A673 (cell line): Measurements from ENCODE around the gene IVNS1ABP. TPM values are rescaled to one million over a fixed set of nuclear protein-coding genes. Genes with fewer than 3 reads are reported as not detected.

Experiments
- BruUV-seq: library from RNA; stranded (reverse); fragments of 400-500 nt; replicated peaks from 2 replicates; lab custom pipeline; 2021; lab: Mats Ljungman, UMichigan
- CTCF ChIA-PET: fragments of 300-600 bp; sonication (Branson Sonifier 250); formaldehyde crosslinking; loops from one replicate; lab custom pipeline; 2022; ENCODE audit warnings: antibody characterized with exemption; lab: Charles Lee
- POLR2A ChIA-PET: fragments of 300-600 bp; sonication (Branson Sonifier 250); formaldehyde crosslinking; loops from one replicate; lab custom pipeline; 2022; ENCODE audit warnings: antibody characterized with exemption; ENCODE audit not compliant: low non-redundant PET; lab: Charles Lee
- DNase-seq: peaks from one replicate; pipeline ENCODE4 v3.0.0-alpha.2; 2015; ENCODE audit warnings: low spot score
- H3K27ac ChIP-seq: fragments of 200-600 bp; sonication (generic); 2 replicates; pipeline ENCODE4 v1.5.1; 2016; ENCODE audit warnings: mixed run types, low read depth, mild to moderate bottlenecking, mixed read lengths, antibody characterized with exemption, low read length; ENCODE audit not compliant: poor library complexity, severe bottlenecking
- H3K27me3 ChIP-seq: fragments of 200-600 bp; sonication (generic); replicated peaks from 2 replicates; pipeline ENCODE4 v1.6.1; 2017; ENCODE audit warnings: mixed run types, low read depth, mild to moderate bottlenecking, mixed read lengths, antibody characterized with exemption, low read length; ENCODE audit not compliant: insufficient read depth, poor library complexity
- H3K36me3 ChIP-seq: fragments of 200-600 bp; sonication (generic); 2 replicates; pipeline ENCODE4 v1.6.1; 2016; ENCODE audit warnings: mixed run types, mild to moderate bottlenecking, mixed read lengths, antibody characterized with exemption, low read length; ENCODE audit not compliant: insufficient read depth, poor library complexity, severe bottlenecking
- H3K4me1 ChIP-seq: fragments of 200-600 bp; sonication (generic); 2 replicates; pipeline ENCODE4 v1.6.1; 2017; ENCODE audit warnings: mixed run types, mild to moderate bottlenecking, mixed read lengths, antibody characterized with exemption, low read length; ENCODE audit not compliant: insufficient read depth, poor library complexity, severe bottlenecking
- H3K4me3 ChIP-seq: fragments of 200-600 bp; sonication (generic); 2 replicates; pipeline ENCODE4 v1.5.1; 2016; ENCODE audit warnings: low read depth, mixed run types, mild to moderate bottlenecking, mixed read lengths, low read length; ENCODE audit not compliant: poor library complexity, severe bottlenecking
- H3K9me3 ChIP-seq: fragments of 200-600 bp; sonication (generic); 2 replicates; pipeline ENCODE4 v1.6.1; 2016; ENCODE audit warnings: mixed run types, low read depth, mild to moderate bottlenecking, mixed read lengths, antibody characterized with exemption, low read length; ENCODE audit not compliant: poor library complexity, severe bottlenecking
- EZH2 ChIP-seq: fragments of 200-600 bp; sonication (generic); IDR thresholded peaks from 2 replicates; pipeline ENCODE4 v1.6.1; 2017; ENCODE audit warnings: borderline replicate concordance, low read depth, mild to moderate bottlenecking, mixed read lengths, antibody characterized with exemption, low read length; ENCODE audit not compliant: poor library complexity, severe bottlenecking
- intact Hi-C: fragments of 100-400 bp; cut with micrococcal nuclease; formaldehyde crosslinking; loops from one replicate; pipeline ENCODE4 v1.10.0; 2022; ENCODE audit not compliant: unreplicated experiment
- total RNA-seq: library from RNA; stranded (reverse); gene quantifications from 2 replicates; pipeline ENCODE4 v1.2.3, GENCODE V29; 2021
- TF ChIP-seq, protein P1 (sequence below): fragments of 300-800, 200-600 bp; sonication (generic); conservative IDR thresholded peaks from 2 replicates; pipeline ENCODE4 v1.5.1; 2017; ENCODE audit warnings: low read depth, mild to moderate bottlenecking, antibody characterized with exemption, low read length, moderate library complexity, mixed read lengths

IVNS1ABP gene
- total RNA-seq, 1 experiment from 2014 or later: 221 TPM

DNA sequence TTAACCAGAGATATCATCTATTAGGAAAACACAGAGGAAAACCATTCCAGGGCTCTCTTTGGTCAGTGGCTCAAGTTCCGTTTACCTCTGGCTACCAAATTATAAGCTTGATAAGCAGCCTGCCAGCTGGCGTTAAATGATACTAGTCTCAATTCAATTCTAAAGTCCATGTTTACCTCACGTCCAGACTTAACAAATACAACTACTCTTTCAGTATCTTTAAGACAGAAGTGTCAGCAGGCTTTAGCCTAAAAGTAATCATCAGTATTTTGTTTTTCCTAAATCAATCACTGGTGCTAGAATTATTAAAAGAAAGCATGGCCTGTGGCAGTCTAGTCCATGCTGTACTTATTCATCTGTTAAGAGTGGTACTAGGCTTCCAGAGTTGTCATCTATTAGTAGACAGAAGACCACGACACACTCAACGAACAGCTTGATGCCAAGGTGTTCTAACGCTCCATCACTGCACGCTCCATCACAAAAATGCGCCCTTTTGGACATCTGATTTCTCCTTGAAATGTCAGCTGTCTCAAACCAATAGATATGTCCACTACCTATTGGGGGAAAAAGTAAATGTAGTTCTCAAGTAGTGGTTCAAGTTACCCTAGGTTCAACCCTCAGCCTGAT is 1.5 kb downstream of the IVNS1ABP start:
- DNase-seq: peak; percentile 44
- H3K4me1 ChIP-seq: peaks cover 37% of the 10 kb centered on the region
- TSS peak; percentile 24 for BruUV-seq
- TF ChIP-seq EZH2: no peak
- TF ChIP-seq, protein P1, sequence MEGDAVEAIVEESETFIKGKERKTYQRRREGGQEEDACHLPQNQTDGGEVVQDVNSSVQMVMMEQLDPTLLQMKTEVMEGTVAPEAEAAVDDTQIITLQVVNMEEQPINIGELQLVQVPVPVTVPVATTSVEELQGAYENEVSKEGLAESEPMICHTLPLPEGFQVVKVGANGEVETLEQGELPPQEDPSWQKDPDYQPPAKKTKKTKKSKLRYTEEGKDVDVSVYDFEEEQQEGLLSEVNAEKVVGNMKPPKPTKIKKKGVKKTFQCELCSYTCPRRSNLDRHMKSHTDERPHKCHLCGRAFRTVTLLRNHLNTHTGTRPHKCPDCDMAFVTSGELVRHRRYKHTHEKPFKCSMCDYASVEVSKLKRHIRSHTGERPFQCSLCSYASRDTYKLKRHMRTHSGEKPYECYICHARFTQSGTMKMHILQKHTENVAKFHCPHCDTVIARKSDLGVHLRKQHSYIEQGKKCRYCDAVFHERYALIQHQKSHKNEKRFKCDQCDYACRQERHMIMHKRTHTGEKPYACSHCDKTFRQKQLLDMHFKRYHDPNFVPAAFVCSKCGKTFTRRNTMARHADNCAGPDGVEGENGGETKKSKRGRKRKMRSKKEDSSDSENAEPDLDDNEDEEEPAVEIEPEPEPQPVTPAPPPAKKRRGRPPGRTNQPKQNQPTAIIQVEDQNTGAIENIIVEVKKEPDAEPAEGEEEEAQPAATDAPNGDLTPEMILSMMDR: no peak
- POLR2A ChIA-PET: interaction anchor here (0.5 to 1.4 kb wide), 2 partner anchors 331 to 1060 kb away, joined by 3 to 10 read pairs; partner anchors contain the start of gene TPR
- intact Hi-C loops: loop anchor here (2.0 to 5.0 kb wide), 2 partner anchors 355 to 897 kb away; no protein-coding TSS in a partner anchor
- H3K36me3 ChIP-seq: peaks cover 35% of the 10 kb centered on the region
- H3K27ac ChIP-seq: peak overlapping the region; percentile 99
- H3K9me3 ChIP-seq: no peaks in the 10 kb centered on the region
- CTCF ChIA-PET: interaction anchor here (1.5 to 1.6 kb wide), 2 partner anchors 331 to 365 kb away, joined by 6 to 7 read pairs; no protein-coding TSS in a partner anchor
- peak overlapping the region; percentile 95 for H3K4me3 ChIP-seq
- H3K27me3 ChIP-seq: no peaks in the 10 kb centered on the region

GRCh38 chr1:185314411-185314810 is 2.6 kb downstream of the IVNS1ABP start:
- POLR2A ChIA-PET: no interaction called here
- Histone ChIP-seq H3K27me3 (no peaks in the 10 kb centered on the region), H3K27ac (peak overlapping the region; percentile 99), H3K9me3 (no peaks in the 10 kb centered on the region), H3K4me1 (peaks cover 45% of the 10 kb centered on the region), H3K4me3 (peak overlapping the region; percentile 95), H3K36me3 (peaks cover 47% of the 10 kb centered on the region)
- intact Hi-C loops: no loop called here
- DNase-seq: peak; percentile 45
- TF ChIP-seq, protein P1: no peak
- TF ChIP-seq EZH2: no peak
- BruUV-seq: no TSS peak
- CTCF ChIA-PET: no interaction called here

DNA sequence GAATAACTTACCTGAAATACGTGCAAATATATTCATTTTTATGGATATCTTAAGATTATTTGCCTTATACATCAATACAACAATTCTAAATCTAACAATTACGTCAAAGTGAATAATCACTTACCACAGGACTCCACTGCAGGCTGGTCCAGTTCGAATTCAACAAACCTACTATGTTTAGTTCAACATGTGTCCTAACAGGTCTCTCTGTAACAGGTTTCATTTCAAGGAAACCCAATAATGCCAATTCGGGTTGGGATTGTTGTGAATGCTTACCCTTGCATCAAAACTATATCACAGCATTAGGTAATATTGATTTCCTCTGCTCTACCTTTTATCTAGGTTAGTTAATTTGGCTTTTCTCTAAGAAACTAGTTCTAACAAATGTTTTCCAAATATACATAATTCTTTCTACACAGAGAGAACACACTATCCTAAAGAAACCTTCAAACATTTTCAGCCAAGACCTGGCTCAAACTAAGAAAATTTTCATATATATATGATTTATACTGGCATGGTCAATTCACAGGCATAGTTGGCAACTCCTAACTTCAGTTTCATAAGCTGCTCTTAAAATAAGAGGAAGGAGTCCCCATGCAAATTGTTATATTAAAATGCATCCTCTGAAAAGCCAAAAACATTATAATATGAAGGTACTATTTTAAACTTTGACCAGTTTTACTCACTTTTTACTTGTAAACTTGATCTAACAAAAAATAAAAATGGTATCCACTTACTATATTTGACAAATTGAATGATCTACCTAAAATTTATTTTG is 4.5 kb downstream of the IVNS1ABP start:
- H3K36me3 ChIP-seq: peaks cover 65% of the 10 kb centered on the region
- CTCF ChIA-PET: no interaction called here
- H3K9me3 ChIP-seq: no peaks in the 10 kb centered on the region
- TF ChIP-seq EZH2: no peak
- TF ChIP-seq, protein P1: no peak
- POLR2A ChIA-PET: no interaction called here
- intact Hi-C loops: no loop called here
- DNase-seq: no peak
- peak overlapping the region; percentile 0 for H3K27ac ChIP-seq
- peaks cover 31% of the 10 kb centered on the region for H3K4me1 ChIP-seq
- H3K27me3 ChIP-seq: no peaks in the 10 kb centered on the region
- peak overlapping the region; percentile 95 for H3K4me3 ChIP-seq
- no TSS peak for BruUV-seq
